Measurements from ENCODE around the gene SPAM1.

GRCh38 chr7:123966936-123967335 lies 41.9 kb downstream of the SPAM1 start:
- TF ChIP-seq CTCF (IDR thresholded peaks at IDR 0.05; ENCODE audit: low read depth, low read length), result no peak
- TF ChIP-seq POLR2A (IDR thresholded peaks at IDR 0.05; ENCODE audit: extremely low read depth, insufficient read length), result no peak
- TF ChIP-seq MYC (IDR thresholded peaks at IDR 0.05; ENCODE audit: low read depth, low read length), result no peak
